ENCODE results near the gene MRTFB.
"Not testable (repeated sequence)": the region's sequence is repeated elsewhere in the genome, so short reads cannot be mapped to it uniquely, and the experiment has no call there.

MRTFB gene, protein sequence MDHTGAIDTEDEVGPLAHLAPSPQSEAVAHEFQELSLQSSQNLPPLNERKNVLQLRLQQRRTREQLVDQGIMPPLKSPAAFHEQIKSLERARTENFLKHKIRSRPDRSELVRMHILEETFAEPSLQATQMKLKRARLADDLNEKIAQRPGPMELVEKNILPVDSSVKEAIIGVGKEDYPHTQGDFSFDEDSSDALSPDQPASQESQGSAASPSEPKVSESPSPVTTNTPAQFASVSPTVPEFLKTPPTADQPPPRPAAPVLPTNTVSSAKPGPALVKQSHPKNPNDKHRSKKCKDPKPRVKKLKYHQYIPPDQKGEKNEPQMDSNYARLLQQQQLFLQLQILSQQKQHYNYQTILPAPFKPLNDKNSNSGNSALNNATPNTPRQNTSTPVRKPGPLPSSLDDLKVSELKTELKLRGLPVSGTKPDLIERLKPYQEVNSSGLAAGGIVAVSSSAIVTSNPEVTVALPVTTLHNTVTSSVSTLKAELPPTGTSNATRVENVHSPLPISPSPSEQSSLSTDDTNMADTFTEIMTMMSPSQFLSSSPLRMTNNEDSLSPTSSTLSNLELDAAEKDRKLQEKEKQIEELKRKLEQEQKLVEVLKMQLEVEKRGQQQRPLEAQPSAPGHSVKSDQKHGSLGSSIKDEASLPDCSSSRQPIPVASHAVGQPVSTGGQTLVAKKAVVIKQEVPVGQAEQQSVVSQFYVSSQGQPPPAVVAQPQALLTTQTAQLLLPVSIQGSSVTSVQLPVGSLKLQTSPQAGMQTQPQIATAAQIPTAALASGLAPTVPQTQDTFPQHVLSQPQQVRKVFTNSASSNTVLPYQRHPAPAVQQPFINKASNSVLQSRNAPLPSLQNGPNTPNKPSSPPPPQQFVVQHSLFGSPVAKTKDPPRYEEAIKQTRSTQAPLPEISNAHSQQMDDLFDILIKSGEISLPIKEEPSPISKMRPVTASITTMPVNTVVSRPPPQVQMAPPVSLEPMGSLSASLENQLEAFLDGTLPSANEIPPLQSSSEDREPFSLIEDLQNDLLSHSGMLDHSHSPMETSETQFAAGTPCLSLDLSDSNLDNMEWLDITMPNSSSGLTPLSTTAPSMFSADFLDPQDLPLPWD

DNA sequence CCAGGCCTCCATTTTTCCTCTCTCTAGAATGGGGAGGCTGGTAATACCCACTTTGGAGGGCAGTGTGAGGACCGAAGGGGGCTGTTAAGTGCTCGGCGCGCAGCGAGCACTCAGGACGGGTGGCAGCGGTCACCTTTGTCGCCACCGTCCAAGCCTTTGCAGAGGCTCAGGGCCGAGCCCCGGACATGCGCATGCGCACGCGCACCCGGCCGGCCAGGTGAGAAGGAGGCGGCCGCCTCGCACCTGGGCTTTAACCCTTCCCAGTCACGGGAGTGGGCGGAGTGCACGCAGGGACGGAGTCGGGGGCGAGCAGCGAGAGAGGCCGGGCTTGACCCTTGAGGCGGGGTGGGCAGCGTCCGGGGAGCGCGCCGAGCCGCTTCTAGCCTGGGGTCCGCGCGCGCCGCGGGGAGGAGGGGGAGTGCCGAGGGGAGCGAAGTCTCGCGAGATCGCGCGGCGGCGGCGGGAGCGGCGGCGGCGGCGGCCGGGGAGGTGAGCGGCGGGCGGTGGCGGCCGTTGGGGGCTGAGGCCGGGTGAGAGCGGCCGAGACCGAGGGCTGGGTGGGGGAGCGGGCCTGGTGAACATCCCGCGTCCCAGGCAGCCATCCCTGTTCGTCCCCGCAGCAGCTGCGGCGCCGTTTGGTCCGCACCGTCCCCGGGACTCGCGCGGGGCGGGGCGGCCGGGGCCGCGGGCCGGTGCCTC, at the start of gene MRTFB:
Gene MRTFB (plus strand): TSS at position 443 of the 699 bp plus-strand sequence. CDS start 69,288 bp downstream, outside the sequence.
- FAIRE-seq (no peak), DNase-seq (ENCODE audit: insufficient read length, low spot score) (peak; percentile 50)
- TF ChIP-seq, protein P1, sequence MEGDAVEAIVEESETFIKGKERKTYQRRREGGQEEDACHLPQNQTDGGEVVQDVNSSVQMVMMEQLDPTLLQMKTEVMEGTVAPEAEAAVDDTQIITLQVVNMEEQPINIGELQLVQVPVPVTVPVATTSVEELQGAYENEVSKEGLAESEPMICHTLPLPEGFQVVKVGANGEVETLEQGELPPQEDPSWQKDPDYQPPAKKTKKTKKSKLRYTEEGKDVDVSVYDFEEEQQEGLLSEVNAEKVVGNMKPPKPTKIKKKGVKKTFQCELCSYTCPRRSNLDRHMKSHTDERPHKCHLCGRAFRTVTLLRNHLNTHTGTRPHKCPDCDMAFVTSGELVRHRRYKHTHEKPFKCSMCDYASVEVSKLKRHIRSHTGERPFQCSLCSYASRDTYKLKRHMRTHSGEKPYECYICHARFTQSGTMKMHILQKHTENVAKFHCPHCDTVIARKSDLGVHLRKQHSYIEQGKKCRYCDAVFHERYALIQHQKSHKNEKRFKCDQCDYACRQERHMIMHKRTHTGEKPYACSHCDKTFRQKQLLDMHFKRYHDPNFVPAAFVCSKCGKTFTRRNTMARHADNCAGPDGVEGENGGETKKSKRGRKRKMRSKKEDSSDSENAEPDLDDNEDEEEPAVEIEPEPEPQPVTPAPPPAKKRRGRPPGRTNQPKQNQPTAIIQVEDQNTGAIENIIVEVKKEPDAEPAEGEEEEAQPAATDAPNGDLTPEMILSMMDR (IDR thresholded peaks at IDR 0.05; ENCODE audit: insufficient read depth, missing control alignments): no peak

DNA sequence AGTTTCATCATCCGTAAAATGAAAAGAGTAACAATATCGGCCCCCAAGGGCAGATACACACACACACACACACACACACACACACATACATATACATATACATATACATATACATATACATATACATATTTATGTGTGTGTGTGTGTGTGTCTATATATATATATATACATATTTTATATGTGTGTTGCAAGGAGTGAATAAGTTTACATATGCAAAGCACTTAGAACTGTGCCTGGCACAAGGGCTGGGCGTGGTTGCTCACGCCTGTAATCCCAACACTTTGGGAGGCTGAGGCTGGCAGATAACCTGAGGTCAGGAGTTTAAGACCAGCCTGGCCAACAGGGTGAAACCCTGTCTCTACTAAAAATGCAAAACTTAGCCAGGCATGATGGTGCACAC, 47.6 kb upstream of the MRTFB start:
- FAIRE-seq; DNase-seq (ENCODE audit: insufficient read length, low spot score): not testable (repeated sequence)

DNA sequence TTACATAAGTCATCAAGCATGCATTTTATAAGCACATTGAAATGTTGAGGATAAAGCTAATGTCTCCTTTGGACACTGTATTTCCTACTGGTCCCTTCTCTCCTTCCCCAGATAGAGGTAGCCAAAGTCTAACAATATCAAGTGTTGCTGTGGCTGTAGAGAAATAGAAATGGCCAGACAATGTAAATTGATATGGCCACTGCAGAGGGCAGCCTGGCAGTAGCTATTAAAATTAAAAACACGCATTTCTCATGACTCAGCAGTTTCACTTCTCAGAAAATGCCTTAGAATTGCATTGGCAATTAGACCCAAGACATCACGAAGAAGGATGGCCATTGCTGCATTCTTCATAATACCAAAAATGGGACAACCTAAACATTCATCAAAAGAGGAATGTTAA, 46.8 kb upstream of the MRTFB start:
- FAIRE-seq (no peak), DNase-seq (ENCODE audit: insufficient read length, low spot score) (no peak)
- TF ChIP-seq, protein P1 (IDR thresholded peaks at IDR 0.05; ENCODE audit: insufficient read depth, missing control alignments): no peak

DNA sequence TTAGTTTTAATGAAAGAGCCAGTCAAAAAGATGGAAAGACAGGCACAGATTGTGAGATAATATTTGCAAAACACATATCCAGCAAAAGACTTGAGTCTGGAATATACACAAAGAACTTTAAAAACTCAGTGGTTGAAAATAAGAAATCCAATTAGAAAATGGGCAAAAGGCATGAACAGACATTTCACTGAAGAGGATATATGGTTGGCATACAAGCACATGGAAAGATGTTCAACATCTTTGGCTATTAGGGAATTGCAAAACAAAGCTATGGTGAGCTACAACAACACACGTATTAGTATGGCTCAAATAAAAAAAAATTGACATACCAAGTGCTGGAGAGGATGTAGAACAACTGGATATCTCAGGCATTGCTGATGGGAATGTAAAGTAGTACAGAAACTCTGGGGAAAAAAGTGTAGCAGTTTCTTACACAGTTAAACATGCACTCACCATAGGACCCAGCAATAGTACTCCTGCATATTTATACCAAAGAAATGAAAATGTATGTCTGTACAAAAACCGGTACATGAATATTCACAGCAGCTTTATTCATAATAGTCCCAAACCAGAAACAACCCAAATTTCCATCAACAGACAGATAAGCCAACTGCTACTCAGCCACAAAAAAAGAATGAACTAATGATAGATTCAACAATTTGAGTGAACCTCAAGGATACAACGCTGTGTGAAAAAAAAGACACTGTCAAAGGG, 44.4 kb upstream of the MRTFB start:
- DNase-seq (ENCODE audit: insufficient read length, low spot score) (no peak), FAIRE-seq (no peak)
- TF ChIP-seq, protein P1 (IDR thresholded peaks at IDR 0.05; ENCODE audit: insufficient read depth, missing control alignments): no peak

DNA sequence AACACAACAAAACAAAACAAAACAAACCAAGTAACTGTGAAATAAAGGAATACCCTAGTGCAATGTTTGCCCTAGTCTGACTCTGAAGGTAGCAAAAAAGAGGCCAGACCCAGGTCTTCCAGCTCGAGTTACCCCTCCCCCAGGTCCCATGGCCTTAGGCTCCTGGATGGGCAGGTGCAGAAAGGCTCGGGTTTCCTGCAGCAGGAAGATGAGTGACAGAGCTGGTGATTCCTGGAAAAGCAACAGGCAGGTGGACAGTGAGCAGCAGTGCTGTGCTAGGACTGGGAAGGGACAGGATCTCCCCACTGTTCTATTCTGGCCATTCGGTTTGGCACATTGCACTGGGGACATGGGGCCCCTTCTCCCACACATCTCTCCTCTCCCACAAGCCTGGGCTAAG, 42.9 kb upstream of the MRTFB start:
- TF ChIP-seq, protein P1 (IDR thresholded peaks at IDR 0.05; ENCODE audit: insufficient read depth, missing control alignments): no peak
- FAIRE-seq: no peak

DNA sequence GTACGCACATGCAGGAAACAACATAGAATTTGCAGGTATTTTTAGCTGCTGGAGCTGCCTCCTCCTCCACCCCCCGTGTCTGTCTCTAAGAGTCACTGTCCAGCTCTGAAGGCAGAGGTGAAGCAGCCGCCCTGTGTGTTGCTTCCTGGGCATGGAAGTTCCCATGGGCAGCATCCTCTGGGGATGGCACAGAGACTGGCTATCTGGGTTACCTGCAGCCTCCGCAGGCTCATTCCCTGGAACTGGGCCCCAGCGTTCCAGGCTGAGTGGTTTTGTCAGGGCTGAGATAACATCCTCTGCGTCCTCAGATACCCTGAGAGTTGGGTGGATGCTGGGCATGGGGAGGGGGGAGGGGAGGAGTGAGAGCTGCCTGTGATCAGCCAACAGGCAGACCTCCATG, 41.5 kb upstream of the MRTFB start:
- DNase-seq (ENCODE audit: insufficient read length, low spot score) (no peak), FAIRE-seq (no peak)
- TF ChIP-seq, protein P1 (IDR thresholded peaks at IDR 0.05; ENCODE audit: insufficient read depth, missing control alignments): no peak

More for the DNA sequence above, 42.9 kb upstream of the MRTFB start:
- DNase-seq (ENCODE audit: insufficient read length, low spot score): no peak

All from D721Med (cell line).